Posterior vena cava (tissue), 2 donors: ENCODE data around the gene CEP120. TPM values are rescaled to one million over a fixed set of nuclear protein-coding genes. Genes with fewer than 3 reads are reported as not detected.
A peak's percentile ranks its signal among the peaks of the same experiment; 100 is the strongest.
"Not testable (repeated sequence)": the region's sequence is repeated elsewhere in the genome, so short reads cannot be mapped to it uniquely, and the experiment has no call there.

Experiments used
- DNase-seq: peaks from one replicate; pipeline ENCODE4 v3.0.0-alpha.2; 2020; ENCODE audit warnings: low spot score
- intact Hi-C, 2 donors: fragments of 100-400 bp; cut with DNase I; formaldehyde crosslinking; loops; one replicate each; pipeline versions ENCODE4 v1.14.1 to v1.14.2; 2022 to 2023
- long read RNA-seq, 2 donors: library from polyadenylated mRNA; unstranded; transcript quantifications; one replicate each; pipeline ENCODE4 v2.0.0, GENCODE V29; 2020 to 2021
- total RNA-seq, 2 donors: library from RNA; stranded (reverse); fragmentation: NEBNext Ultra II Directional; extraction: Animal tissue kit (Norgen Biotek cat#: 25700); gene quantifications; one replicate each; pipeline ENCODE4 v1.2.1, GENCODE V29; 2021
- donor health status: DM: yes; HTN: yes; CAD: no.
- donor health status: DM: yes; HTN: yes; CAD: no.

The CEP120 gene
- 10 to 100 TPM; 14.8 to 18.2 TPM for total RNA-seq
- long read RNA-seq, donor 1, full-length matches to known transcripts = 4 of 5 reads
- long read RNA-seq, donor 1, partial matches to known transcripts = 1 of 5 reads
- long read RNA-seq, donor 1, other reads (novel, unspliced or antisense) = 0 of 5 reads
- long read RNA-seq, donor 2, partial matches to known transcripts = 1 of 1 reads
- long read RNA-seq, donor 2, other reads (novel, unspliced or antisense) = 0 of 1 reads

DNA sequence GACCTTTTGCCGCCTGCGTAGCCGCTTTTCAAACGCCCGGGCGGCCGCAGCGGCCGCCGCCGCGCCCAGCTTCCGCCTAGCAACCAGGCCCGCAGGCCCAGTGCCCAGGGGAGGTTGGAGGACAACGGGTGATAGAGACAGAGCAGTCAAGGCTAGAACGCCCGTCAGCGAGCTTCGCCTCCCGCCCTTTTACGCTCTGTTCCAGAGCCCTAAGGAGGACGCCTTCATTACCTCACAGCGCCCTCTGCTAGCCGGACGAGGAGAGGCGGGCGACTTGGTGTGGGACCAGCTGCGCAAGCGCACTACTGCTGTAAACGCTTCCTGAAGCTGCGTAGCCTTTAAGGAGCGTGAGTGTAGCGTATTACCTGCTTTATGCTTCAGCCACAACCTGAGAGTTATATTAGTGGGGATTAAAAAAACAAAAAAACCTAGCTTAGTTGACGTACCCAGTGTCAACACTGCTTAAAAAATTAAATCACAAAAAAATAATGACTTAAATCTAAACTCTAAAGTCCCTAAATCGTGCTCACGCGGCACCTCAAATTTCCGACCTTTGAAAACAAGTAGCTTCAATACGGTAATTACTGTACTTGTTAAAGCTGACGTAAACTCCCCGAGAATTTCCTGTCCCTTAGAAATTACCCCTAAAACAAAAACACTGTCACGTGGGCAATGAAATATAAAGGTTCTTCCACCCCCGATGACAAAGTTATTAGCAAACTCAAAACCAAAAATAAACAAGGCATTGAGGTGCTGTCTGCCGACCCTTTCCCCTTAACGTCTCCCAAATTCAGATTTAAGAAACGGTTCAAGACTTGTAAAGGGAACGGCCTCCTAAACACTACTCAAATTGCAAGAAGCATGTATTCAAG lies at the start of gene CEP120:
Gene CEP120 (minus strand): TSS at position 126 of the 872 bp plus-strand sequence. CDS start 405 bp downstream, outside the sequence.
- intact Hi-C loops = no loop called here
- DNase-seq = peak; percentile 100

DNA sequence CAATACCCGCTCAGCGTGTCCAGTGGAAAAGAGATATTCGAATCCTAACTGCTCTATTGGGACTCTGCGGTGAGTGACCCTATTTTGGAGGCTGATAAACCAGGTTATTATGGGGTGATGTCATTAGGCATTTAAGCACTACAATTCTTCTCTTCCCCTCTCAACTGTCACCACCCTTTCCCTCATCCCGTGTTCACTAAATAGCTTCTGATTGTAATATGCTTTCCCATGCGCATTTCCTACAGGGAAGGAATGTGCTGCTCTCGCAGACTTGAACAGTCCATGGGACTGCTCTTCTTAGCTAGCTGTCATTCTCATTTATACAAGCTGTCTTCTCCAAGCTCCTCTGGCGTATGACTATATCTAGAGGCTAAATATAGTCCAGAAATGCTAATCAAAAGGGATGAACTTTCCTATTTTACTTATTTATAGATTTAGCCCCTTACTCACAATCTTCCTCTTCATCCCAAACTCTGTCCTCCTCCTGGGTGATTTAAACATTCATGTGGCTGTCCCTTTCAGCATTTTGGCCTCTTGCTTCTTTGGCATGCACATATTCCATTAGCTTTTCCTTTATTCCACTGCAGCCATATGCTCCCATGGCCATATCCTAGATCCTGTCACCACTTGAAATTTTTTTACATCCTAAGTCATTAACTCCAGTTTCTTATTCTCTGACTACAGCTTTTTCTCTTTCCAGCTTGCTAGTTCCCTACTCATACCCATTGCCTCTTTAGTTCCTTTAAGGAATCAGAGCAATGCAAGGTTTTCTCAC lies 49.1 kb upstream of the CEP120 start:
- no peak for DNase-seq
- intact Hi-C loops = no loop called here

DNA sequence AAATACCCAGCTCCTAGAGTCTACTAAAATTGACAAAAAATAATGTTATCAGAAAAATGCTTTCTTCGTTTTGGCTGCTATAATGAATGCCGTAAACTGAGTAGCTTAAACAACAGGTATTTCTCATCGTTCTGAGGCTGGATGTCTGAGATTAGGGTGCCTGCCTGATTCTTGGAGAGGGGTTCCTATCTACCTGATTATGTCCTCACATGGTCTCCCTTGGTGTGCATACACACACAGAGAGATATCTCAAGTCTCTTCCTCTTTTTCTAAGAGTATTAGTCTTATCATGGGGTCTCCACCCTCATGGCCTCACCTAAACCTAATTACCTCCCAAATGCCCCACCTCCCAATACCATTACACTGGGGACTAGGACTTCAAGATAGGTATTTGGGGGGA lies 48.2 kb upstream of the CEP120 start:
- intact Hi-C loops = no loop called here
- DNase-seq = no peak

DNA sequence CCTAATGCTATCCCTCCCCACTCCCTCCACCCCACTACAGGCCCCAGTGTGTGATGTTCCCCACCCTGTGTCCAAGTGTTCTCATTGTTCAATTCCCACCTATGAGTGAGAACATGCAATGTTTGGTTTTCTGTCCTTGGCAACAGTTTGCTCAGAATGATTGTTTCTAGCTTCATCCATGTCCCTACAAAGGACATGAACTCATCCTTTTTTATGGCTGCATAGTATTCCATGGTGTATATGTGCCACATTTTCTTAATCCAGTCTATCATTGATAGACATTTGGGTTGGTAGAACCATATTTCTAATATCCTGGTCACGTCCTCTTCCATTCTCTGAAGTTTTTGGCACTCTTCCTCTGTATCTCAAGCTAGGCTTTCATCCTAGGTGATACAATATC lies 43.6 kb upstream of the CEP120 start:
- DNase-seq = not testable (repeated sequence)
- intact Hi-C loops = loop anchor here in 1 of 2 donors (1.0 kb wide), 1 partner anchor 39 kb away; no protein-coding TSS in a partner anchor

DNA sequence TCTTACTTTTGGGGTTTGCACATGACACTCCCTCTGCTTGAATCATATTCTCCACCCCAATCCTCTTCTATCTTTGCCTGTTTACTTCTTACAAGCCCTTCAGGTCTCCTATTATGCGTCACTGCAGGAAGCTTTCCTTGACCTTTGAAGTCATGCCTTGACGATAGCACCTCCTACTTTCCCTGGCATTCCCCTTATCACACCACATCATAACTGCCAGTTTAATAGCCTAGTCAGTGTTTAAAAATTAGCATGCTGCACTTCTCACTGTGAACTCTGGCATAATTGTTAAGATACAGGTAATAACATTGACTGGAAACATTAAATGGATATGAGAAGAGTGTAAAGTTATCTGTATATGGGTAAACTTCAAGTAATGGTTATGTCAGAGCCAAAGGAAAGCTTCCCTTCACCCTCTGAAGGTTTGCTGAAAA lies 37.1 kb upstream of the CEP120 start:
- intact Hi-C loops = no loop called here
- no peak for DNase-seq

DNA sequence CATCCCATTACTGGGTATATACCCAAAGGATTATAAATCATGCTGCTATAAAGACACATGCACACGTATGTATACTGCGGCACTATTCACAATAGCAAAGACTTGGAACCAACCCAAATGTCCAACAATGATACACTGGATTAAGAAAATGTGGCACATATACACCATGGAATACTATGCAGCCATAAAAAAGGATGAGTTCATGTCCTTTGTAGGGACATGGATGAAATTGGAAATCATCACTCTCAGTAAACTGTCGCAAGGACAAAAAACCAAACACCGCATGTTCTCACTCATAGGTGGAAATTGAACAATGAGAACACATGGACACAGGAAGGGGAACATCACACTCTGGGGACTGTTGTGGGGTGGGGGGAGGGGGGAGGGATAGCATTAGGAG lies 35.8 kb upstream of the CEP120 start:
- DNase-seq, intact Hi-C loops: not testable (repeated sequence)

DNA sequence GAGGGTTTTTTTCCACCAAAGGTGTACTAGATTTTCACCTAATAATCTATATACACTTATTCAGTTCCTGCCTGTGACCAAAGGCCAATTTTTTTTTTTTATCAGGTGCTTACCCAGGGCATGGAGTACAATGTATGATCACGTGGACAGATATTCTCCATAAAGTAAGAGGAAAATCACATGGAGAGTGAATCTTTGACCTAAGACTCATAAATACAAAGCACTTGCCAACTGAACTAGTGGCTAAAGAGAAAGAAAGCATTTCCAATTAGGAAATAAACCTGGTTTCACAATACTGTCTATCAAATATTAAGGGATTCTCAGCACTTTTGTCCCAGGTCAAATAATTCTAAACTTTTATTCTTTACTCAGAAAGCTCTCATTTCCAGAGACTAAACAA lies 33.0 kb upstream of the CEP120 start:
- intact Hi-C loops = no loop called here
- DNase-seq = no peak

DNA sequence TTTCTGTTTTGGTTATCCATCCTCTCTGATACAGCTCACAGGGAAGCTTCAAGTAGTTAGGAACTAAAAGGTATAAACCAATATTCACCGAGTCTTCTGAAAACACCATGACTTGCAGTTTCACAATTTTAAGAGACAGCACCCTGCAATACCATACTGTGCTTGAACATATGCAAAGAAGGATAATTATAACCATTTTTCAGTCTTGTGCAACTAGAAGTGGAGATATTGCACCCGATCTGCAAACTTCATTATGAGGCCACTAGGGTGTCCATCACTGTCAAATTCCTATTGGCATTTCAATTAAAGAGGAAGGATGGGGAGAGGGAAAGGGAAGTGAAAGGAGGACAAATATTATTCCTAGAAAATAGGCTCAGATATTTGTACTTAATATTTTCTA lies 32.4 kb upstream of the CEP120 start:
- DNase-seq = no peak
- intact Hi-C loops = no loop called here

DNA sequence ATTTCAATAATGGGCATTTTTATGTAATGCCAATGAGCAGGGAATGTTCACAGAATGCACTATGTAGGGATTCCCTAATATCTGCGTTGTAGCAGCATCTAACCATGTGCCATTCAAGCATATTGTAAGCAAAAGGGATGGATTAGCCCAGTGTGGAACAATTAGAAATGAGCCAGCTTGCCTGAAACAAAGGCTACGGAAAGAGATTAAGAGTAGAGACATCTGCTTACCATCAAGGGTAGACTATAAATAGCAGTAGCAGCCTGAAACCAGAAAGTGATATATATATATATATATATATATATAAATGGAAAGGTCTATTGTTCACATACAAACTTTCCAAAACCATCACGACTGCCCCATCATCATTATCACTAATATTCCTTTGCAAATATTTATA lies 31.9 kb upstream of the CEP120 start:
- no peak for DNase-seq
- intact Hi-C loops = no loop called here

DNA sequence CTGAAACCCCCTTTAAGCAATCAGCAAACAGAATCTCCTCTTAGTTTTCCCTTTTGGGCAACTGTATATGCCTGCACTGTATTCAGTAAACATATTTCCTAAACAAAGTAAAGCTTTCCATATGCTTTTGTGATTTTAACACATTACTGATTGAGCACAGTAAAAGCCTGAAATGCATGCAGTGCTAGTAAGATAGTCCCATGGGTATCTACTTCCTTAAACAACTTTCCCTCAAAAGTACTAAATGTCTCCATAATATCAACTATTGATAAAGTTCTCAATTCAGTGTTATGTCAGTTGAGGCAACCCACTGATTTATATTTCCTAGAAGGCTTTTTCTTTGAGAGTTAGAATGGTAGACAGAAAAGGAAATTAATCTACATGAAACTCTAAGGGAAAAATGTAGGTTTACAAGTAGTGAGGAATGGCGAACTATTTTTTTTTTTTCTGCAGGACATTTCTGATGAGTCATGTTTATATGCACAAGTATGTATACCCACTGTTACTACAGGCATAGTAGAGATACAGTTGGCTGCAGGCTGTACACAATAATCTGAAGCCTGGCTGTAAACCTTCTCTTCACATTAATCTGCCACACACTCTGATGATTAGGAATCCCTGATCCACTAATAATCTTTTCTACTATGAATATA lies 31.2 kb upstream of the CEP120 start:
- intact Hi-C loops = no loop called here
- DNase-seq = no peak

DNA sequence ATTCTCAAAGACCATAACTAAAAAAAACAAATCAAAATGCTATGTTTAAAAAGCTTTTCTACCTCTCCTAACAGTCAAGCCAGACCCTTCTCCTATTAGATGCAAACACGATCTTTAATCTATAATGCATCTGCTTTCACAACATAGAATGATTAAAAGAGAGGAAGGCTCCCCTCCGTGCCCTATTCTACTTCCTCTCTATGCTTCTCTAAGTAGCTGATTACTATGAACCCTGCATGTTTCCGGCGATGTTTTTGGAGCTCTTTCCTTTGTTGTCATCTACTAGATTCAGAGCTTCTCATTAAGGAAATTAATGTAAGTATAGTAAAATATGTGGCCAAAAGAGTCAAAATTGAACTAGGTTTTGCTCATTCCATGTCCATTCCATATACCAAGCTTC lies 29.2 kb upstream of the CEP120 start:
- intact Hi-C loops = no loop called here

DNA sequence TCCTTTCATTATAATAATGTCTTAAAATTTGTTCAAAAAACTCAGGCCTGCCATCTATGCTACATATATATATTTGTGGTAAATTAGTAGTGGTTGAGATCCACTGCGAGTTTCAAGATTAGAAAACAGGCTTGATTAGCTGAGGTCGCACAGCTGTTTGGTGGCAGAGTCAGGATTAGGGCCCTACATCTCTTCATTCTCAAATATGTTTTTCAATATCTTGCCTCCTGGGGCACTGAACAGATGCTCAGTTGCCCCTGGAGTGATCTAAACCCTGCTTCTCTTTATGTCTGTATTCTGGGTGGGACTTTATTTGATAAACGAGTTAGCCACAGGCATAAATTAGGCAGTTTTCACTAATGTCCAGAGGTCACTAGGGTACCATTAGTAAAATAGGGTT lies 27.8 kb upstream of the CEP120 start:
- intact Hi-C loops = no loop called here
- DNase-seq = no peak

More for the DNA sequence above, 29.2 kb upstream of the CEP120 start:
- DNase-seq = no peak

DNA sequence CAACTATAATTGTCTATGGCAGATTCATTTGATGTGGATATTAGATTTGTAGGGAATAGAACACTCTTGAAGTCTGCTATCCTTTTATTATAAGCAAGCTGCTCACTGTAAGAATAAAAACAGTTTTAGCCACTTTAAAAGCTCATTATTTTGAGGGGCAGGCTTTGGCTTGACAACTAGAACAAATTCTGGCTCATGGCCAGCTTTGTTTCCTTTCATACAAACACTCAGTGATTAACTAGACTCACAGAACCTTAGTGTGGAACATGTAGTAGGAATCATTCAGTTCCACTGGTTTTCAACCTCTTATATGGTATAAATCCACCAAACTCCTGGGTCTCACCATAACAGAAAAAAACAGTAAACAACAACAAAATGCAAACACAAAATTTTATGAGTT lies 27.4 kb upstream of the CEP120 start:
- intact Hi-C loops = no loop called here
- no peak for DNase-seq

DNA sequence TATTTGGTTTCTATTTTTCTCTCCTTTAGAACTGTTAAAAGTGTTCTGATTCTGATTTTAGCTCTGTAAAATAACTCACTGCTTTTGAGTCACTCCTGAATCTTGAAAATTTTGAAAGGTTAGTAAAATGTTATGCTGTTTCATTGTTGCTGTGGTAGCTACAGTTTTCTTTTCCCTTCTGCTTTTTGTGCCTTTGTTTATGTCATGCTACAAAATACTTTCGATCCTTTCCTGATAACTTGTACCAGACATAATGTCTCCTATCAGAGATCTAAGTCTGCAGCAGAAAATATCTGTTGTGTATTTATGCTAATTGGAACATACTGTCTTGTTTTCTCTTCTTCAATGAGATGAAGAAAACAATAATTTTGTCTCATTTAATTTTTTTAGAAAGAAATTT lies 26.9 kb upstream of the CEP120 start:
- intact Hi-C loops = no loop called here
- no peak for DNase-seq

DNA sequence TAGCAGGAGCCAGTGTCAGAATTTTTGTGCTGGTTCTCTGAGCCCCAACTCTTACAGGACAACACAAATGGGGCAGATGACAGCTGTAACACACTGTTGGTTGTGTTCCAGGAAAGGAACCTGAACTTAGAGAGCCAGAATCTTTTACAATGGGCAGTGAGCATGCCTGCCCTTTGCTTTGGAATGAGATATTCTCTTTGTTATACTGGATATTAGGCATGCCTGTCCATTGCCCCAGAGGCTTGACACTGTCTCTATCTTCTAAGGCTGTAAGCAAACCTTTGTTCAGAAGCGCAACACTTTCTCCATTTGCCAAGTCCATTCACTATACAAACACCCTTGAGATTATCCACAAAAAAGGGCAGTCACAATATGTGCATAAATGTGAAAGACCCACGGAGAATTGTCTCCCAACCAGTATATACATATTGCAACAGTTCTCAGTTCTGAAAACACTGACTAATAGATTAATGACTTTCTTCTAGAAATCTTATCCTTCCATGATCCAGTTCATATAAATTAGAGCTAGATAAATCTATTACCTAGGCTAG lies 26.3 kb upstream of the CEP120 start:
- no peak for DNase-seq
- intact Hi-C loops = no loop called here

DNA sequence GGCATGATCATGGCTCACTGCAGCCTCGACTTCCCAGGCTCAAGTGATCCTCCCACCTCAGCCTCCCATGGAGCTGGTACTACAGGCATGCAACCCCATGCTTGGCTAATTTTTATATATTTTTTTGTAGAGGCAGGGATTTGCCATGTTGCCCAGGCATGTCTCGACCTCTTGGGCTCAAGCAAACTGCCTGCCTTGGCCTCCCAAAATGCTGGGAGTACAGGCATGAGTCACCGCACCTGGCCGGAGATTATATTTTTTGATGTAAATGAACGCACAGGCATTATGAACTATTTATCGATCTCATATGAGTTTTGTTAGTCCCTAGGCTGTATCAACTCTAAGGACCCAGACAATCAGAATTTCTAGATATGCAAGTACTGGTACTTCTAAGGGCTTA lies 25.5 kb upstream of the CEP120 start:
- no peak for DNase-seq
- intact Hi-C loops = no loop called here

DNA sequence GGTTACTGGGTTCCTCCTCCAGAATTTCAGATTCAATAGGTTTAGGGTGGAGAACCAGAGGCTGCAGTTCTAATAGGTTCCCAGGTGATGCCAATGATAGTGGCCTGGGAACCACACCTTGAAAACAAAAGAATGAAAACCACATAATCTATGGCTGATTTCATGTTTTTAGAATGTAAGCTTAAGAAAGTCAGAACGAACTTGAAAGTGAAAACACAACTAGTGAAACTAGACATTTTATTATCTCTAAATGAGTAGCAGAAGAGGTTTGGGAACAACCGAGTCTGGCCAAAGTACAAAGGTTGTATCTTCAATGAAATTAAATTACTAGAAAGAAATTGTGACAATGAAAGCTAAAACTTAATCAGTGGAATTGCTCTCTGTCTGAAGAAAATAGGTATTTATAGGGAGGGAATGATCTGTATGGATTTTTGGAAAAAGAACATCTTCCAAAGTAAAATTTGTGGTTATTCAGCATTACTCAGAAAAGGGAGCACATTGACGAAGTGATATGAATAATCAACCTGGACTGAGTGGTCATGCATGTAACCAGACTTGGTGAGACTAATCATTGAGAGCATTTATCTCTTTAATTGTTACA lies 24.9 kb upstream of the CEP120 start:
- intact Hi-C loops = no loop called here
- DNase-seq = no peak

DNA sequence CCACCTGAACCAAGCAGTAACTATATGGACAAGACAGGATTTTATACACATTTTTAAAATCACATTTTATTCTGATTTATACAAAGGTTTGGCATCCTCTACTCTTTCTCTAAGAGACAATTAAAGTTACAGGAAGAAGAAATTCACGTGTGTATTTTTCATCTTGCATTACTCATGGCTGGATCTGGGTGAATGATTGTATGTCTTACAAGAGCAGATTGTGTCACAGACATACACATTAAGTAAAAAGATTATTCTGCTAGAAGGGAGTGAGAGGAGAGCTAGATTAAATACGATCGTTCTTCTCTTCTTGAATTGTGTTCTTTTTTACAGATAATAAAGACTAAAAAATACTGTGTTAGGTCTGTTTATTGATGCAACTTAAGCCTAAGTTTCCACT lies 20.8 kb upstream of the CEP120 start:
- DNase-seq = no peak
- intact Hi-C loops = no loop called here

DNA sequence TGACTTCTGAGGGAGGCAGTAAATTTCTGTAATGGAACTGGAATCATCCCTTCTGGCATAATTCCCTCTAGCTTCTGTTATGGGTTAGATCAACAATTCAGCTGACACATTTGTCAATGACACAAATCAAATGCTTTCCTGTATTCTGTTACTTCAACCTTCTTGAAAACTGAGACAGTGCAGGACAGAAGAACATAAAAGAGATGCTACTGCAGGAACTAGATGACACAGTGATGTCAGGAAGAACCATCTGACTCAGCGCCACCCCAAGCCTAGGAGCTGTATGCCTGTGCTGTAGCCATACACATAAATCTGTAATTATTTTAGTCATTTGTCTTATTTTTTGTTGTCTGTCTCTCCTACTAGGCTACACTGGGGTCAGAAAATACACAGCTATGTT lies 18.2 kb upstream of the CEP120 start:
- DNase-seq = no peak
- intact Hi-C loops = no loop called here
